ENCODE measurements around the gene CTTN.

- TF ChIP-seq CTCF (IDR thresholded peaks at IDR 0.05) = no peak
- no peak for TF ChIP-seq POLR2AphosphoS5 (IDR thresholded peaks at IDR 0.05; ENCODE audit: insufficient read depth in 1 of 2, low read depth in 1 of 2)
Observed at GRCh38 chr11:70383664-70384565, 14.4 kb upstream of the CTTN start.
